HEK293T (cell line): ENCODE results near the gene FOXP4.

Experiments used
- CTCF ChIA-PET: fragments of 350-600 bp; formaldehyde crosslinking; extraction: SDS; loops from one replicate; lab custom pipeline; 2021; ENCODE audit warnings: antibody characterized with exemption, inconsistent platforms; lab: Yijun Ruan, JAX
- POLR2A ChIA-PET: fragments of 350-600 bp; formaldehyde crosslinking; extraction: SDS; loops from one replicate; lab custom pipeline; 2020; ENCODE audit warnings: antibody characterized with exemption, inconsistent platforms; lab: Yijun Ruan, JAX
- DNase-seq: peaks from one replicate; pipeline ENCODE4 v3.0.0; 2012; ENCODE audit warnings: mixed read lengths; ENCODE audit errors: extremely low spot score
- ARNT ChIP-seq: fragments of 450-650 bp; IDR thresholded peaks from 2 replicates; pipeline ENCODE4 v1.6.1; 2017; ENCODE audit warnings: mild to moderate bottlenecking
- BHLHE40 ChIP-seq: fragments of 450-650 bp; IDR thresholded peaks from 2 replicates; pipeline ENCODE4 v1.6.1; 2016; ENCODE audit warnings: mild to moderate bottlenecking, moderate library complexity, borderline replicate concordance
- CTBP1 ChIP-seq: fragments of 450-650 bp; IDR thresholded peaks from 2 replicates; pipeline ENCODE4 v1.6.1; 2016; ENCODE audit warnings: borderline replicate concordance
- ELF4 ChIP-seq: fragments of 450-650 bp; IDR thresholded peaks from 2 replicates; pipeline ENCODE4 v1.6.1; 2017; ENCODE audit warnings: antibody characterized with exemption
- FOXA1 ChIP-seq: fragments of 450-650 bp; IDR thresholded peaks from 2 replicates; pipeline ENCODE4 v1.6.1; 2016; ENCODE audit warnings: mild to moderate bottlenecking
- FOXK2 ChIP-seq: fragments of 450-650 bp; IDR thresholded peaks from 2 replicates; pipeline ENCODE4 v1.6.1; 2016; ENCODE audit warnings: mild to moderate bottlenecking
- FOXM1 ChIP-seq: fragments of 450-650 bp; IDR thresholded peaks from 2 replicates; pipeline ENCODE4 v1.6.1; 2017; ENCODE audit warnings: mild to moderate bottlenecking, borderline replicate concordance
- HDGF ChIP-seq: fragments of 450-650 bp; IDR thresholded peaks from 2 replicates; pipeline ENCODE4 v1.6.1; 2017; ENCODE audit warnings: antibody characterized with exemption, borderline replicate concordance
- L3MBTL2 ChIP-seq: fragments of 450-650 bp; conservative IDR thresholded peaks from 2 replicates; pipeline ENCODE4 v1.6.1; 2016; ENCODE audit warnings: mild to moderate bottlenecking
- LEF1 ChIP-seq: fragments of 450-650 bp; IDR thresholded peaks from 2 replicates; pipeline ENCODE4 v1.6.1; 2017; ENCODE audit warnings: mild to moderate bottlenecking, borderline replicate concordance
- NFRKB ChIP-seq: fragments of 450-650 bp; IDR thresholded peaks from 2 replicates; pipeline ENCODE4 v1.6.1; 2016; ENCODE audit warnings: mild to moderate bottlenecking, moderate library complexity
- PKNOX1 ChIP-seq: fragments of 450-650 bp; IDR thresholded peaks from 2 replicates; pipeline ENCODE4 v1.6.1; 2016
- SP1 ChIP-seq: fragments of 450-650 bp; IDR thresholded peaks from 2 replicates; pipeline ENCODE4 v1.6.1; 2017
- SUZ12 ChIP-seq: fragments of 450-650 bp; IDR thresholded peaks from 2 replicates; pipeline ENCODE4 v1.6.1; 2016; ENCODE audit warnings: mild to moderate bottlenecking
- TARDBP ChIP-seq: fragments of 450-650 bp; IDR thresholded peaks from 2 replicates; pipeline ENCODE4 v1.6.1; 2016
- ZNF384 ChIP-seq: fragments of 450-650 bp; IDR thresholded peaks from 2 replicates; pipeline ENCODE4 v1.6.1; 2016

FOXP4 gene

DNA sequence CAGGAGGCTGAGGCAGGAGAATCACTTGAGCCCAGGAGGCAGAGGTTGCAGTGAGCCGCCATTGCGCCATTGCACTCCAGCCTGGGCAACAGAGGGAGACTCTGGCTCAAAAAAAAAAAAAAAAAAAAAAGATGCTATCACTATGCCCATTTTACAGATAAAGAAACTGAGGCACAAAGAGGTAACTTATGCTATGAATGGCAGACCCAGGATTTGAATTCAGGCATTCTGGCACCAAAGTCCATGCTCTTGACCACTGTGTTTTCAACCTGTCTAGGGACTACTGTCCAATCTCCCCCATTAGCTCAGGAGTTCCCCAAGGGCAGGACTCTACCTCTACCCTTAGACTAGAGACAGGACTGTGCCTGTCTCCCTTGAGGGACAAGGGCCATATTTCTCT is 82.9 kb downstream of the FOXP4 start:
- CTCF ChIA-PET = no interaction called here
- POLR2A ChIA-PET = no interaction called here
- no peak for DNase-seq
- TF ChIP-seq L3MBTL2 (no peak), ELF4 (no peak), SP1 (no peak), PKNOX1 (no peak), FOXK2 (no peak), CTBP1 (no peak), TARDBP (no peak), NFRKB (no peak), FOXA1 (no peak), FOXM1 (no peak)

DNA sequence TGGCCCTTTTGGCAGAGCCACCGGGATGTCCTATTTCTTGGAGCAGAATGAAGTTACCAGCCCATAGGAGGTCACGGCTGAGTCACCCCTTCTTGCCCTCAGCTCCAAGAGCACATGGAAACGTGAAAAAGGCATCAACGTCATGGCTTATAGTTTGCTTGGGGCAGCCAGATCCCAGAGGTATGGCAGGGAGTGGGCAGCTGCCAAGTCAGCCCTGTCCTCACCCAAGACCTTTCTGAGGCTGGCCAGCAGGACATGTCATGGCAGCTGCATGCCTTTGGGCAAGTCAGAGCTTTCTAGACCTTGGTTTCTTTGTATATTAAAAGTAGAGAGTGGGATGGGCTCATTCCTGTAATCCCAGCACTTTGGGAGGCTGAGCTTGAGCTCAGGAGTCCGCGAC is 83.9 kb downstream of the FOXP4 start:
- CTCF ChIA-PET = no interaction called here
- DNase-seq = no peak
- POLR2A ChIA-PET = no interaction called here
- no peak for TF ChIP-seq ELF4
- no peak for TF ChIP-seq FOXK2
- no peak for TF ChIP-seq SUZ12

DNA sequence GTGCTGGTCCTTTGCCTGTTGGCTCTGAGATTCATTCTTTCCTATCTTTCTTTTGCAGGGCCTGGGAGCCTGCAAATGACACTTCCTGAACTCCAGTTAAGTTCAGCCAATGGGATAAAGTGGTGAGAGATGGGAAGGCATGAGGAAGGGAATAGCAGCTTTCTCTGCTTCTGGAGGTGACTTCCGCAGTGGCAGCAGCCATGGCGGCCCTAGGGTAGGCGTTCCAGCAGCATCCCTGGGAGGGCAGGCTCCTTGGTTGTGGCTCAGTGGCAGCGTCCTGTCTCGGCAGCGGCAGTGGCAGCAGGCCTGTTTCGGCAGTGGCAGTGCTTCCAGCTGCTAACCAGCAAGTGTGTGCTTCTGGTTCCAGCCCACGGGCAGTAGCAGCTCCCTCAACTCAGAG is 84.8 kb downstream of the FOXP4 start:
- no peak for DNase-seq
- CTCF ChIA-PET = no interaction called here
- no peak for TF ChIP-seq SP1
- POLR2A ChIA-PET = no interaction called here

DNA sequence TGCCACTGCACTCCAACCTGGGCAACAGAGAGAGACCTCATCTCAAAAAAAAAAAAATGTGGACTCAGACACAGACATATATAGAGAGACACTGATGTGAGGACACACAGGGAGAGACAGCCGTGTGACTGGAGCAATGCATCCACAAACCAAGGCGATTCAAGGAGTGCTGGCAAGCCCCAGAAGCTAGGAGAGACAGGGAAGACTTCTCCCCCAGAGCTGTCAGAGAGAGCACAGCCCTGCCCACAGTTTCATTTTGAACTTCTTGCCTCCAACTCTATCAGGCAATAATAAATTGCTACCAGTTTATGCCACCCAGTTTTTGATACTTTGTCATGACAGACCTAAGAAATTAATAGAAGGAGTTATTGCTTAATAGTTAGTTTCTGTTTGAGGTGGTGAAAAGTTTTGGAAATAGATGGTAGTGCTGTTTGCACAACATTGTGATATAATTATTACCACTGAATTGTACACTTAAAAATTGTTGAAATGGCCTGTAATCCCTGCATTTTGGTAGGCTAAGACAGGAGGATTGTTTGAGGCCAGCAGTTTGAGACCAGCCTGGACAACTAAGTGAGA is 87.0 kb downstream of the FOXP4 start:
- ChIA-PET CTCF (interaction anchor here (0.7 kb wide), 1 partner anchor 293 kb away, joined by 6 read pairs; no protein-coding TSS in a partner anchor), POLR2A (no interaction called here)
- no peak for DNase-seq
- no peak for TF ChIP-seq CTBP1
- TF ChIP-seq FOXM1 = no peak
- no peak for TF ChIP-seq L3MBTL2
- no peak for TF ChIP-seq ARNT
- no peak for TF ChIP-seq TARDBP
- no peak for TF ChIP-seq SUZ12

DNA sequence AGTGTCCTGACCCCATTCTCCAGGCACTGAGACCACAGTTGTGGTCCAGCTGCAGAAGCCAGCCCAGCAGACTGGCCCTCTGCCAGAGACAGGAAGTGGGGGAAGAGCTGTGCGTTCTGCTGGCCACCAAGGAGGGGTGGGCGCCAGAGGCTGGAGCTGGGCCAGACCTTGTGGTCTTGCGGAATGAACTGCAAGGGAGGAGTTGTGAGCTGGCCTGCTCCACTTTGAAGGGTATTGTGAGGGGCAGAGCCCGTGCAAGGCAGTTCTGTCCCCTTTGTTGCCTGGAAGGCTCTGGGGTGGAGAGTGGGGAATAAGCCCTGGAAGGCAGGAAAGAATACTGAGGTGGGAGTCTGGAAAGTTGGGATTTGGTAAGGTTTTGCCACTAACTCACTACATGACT is 88.5 kb downstream of the FOXP4 start:
- CTCF ChIA-PET = interaction anchor here (0.6 to 0.9 kb wide), 2 partner anchors 32 to 329 kb away, joined by 3 to 4 read pairs; no protein-coding TSS in a partner anchor
- no peak for DNase-seq
- TF ChIP-seq SP1 (no peak), ARNT (no peak), HDGF (no peak), L3MBTL2 (no peak), FOXM1 (no peak), FOXA1 (no peak), ZNF384 (no peak)
- POLR2A ChIA-PET = no interaction called here

GRCh38 chr6:41635365-41635764 is 89.2 kb downstream of the FOXP4 start:
- TF ChIP-seq PKNOX1 (no peak), SP1 (no peak), TARDBP (no peak), FOXK2 (no peak), ZNF384 (no peak), BHLHE40 (no peak), CTBP1 (no peak), LEF1 (no peak), NFRKB (no peak), FOXA1 (no peak), ARNT (no peak), SUZ12 (no peak)
- POLR2A ChIA-PET = no interaction called here
- no peak for DNase-seq
- CTCF ChIA-PET = no interaction called here

DNA sequence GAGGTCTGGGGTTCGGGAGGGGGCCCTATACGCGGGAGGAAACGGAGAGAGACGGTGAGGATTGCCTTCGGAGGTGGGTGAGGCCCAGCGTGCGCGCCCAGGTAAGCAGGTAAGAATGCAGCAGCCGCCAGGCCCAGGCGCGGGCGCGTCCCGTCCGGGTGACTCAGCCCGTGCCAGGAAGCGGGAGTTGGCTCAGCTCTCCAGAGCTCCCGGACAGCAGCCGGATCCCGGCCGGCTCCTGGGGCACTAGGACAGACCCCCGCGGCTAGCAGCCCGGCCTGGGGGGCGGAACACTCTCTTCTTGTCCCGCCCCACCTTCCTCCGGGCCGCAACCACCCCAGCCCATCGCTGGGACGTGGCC is 90.6 kb downstream of the FOXP4 start:
- DNase-seq = no peak
- ChIA-PET POLR2A (no interaction called here), CTCF (no interaction called here)
- TF ChIP-seq HDGF = no peak
- no peak for TF ChIP-seq FOXM1
- no peak for TF ChIP-seq TARDBP
- TF ChIP-seq ARNT = no peak
- no peak for TF ChIP-seq ZNF384
- TF ChIP-seq SUZ12 = no peak
- no peak for TF ChIP-seq L3MBTL2
